ENCODE measurements around the gene FFAR1.

FFAR1 gene, protein sequence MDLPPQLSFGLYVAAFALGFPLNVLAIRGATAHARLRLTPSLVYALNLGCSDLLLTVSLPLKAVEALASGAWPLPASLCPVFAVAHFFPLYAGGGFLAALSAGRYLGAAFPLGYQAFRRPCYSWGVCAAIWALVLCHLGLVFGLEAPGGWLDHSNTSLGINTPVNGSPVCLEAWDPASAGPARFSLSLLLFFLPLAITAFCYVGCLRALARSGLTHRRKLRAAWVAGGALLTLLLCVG (N-terminal part only)

DNA sequence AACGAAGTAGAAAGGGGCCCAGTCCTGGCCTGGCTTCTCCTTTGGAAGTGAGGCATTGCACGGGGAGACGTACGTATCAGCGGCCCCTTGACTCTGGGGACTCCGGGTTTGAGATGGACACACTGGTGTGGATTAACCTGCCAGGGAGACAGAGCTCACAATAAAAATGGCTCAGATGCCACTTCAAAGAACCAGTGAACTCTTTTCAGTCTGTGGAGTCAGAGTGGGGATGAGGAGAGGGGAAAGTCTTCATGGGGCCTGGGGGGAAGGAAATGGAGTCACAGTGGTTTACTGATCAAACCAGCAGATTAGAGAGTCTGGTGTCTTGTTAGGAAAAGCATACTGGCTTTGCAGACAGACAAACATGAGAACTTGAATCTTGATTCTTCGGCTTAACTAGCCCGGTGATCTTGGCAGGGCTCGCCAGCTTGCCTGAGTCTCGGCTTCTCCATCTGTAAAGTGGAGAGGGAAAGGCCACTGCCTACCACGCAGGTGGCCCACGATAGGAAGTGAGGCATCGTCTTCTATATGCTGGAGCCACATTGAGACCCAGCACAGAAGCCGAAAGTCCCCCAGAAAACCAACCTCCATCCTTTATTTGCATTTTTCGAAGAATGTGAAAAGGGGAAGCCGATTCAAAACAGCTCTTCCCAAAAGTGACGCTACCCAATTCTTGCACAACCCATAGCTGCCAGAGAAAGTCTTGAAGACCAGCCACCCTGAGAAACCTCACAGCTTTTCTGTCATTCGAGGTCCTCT lies at the start of gene FFAR1:
Gene FFAR1, plus strand, starts transcription at position 732 of the 759 bp plus-strand sequence. CDS start 3,650 bp downstream, outside the sequence.
- no peak for DNase-seq

DNA sequence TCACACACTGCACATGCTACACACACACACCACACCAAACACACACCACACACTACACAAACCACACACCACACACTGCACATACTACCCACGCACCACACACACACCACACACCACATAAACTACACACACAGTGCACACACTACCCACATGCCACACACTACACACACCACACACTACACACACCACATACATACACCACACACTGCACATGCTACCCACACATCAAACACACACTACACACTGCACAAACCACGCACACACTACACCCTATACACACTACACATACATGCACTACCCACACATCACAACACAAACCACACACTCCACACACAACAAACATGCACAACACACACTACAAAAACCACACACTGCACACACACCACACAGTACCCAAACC lies 49.8 kb upstream of the FFAR1 start:
- no peak for DNase-seq

DNA sequence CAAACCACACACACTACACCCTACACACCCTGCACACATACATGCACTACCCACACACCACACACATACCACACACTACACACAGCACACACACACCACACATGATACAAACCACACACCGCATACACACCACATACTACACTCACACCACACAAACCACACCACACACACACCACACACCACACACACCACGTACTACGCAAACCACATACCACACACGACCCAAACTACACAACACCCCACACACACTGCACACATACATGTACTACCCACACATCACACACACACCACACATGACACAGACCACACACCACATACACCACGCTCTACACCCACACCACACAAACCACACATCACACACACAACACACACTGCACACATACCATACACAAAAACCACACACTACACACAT lies 49.1 kb upstream of the FFAR1 start:
- no peak for DNase-seq

DNA sequence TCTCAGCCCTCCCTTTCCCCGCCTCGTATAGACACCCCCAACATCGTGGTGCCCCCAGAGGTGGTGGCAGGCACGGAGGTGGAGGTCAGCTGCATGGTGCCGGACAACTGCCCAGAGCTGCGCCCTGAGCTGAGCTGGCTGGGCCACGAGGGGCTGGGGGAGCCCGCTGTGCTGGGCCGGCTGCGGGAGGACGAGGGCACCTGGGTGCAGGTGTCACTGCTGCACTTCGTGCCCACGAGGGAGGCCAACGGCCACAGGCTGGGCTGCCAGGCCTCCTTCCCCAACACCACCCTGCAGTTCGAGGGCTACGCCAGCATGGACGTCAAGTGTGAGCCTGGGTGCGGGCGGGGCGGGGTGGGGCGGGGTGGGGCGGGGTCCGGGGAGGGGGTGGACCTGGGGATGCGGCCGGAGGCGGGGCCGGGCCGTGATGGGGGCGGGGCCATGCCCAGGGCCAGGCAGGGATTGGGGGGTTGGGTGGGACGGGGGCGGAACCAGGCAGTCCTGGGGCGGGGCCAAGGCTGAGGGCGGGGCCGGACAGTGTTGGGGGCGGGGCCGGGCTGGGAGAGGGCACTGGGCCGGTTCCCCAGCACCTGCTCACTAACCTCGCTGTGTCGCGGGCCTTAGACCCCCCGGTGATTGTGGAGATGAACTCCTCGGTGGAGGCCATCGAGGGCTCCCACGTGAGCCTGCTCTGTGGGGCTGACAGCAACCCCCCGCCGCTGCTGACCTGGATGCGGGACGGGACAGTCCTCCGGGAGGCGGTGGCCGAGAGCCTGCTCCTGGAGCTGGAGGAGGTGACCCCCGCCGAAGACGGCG lies 48.0 kb upstream of the FFAR1 start:
- no peak for DNase-seq

DNA sequence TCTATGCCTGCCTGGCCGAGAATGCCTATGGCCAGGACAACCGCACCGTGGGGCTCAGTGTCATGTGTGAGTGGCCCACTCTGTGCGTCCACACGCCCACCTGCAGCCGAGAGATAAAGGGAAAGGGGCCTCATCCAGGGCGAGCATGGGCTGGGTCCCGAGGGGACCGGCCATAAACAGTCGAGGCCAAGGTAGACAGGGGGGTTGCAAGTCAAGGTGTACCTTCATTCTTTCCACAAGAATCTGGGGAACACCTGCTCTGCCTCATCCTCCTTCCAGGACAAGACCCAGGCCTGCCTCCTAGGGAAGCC lies 47.4 kb upstream of the FFAR1 start:
- DNase-seq: no peak

DNA sequence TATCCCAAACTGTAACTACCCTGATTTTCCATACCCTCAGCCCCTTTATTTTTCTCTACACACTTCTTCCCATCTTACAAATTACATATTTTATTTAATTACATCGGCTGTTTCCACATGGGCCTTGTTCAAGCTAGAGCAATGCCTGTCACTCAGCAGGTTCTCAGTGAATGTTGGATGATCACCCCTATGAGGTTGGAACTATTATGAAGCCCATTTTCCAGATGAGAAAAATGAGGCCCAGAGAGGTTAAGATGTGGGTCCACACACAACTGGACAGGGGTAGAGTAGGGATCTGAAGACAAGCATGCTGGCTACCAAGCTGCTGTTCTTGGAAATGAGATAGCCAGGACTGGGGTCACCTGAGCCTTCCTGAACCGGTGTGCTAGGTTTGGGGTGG lies 45.7 kb upstream of the FFAR1 start:
- no peak for DNase-seq

DNA sequence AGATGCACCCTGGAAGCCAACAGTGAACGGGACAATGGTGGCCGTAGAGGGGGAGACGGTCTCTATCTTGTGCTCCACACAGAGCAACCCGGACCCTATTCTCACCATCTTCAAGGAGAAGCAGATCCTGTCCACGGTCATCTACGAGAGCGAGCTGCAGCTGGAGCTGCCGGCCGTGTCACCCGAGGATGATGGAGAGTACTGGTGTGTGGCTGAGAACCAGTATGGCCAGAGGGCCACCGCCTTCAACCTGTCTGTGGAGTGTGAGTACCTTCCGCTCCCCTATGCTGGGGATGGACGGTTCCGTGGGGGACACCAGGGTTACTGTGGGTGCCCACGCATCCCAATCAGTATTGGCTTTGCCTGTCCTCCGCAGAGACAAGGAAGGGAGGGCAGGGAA lies 45.3 kb upstream of the FFAR1 start:
- DNase-seq: no peak

DNA sequence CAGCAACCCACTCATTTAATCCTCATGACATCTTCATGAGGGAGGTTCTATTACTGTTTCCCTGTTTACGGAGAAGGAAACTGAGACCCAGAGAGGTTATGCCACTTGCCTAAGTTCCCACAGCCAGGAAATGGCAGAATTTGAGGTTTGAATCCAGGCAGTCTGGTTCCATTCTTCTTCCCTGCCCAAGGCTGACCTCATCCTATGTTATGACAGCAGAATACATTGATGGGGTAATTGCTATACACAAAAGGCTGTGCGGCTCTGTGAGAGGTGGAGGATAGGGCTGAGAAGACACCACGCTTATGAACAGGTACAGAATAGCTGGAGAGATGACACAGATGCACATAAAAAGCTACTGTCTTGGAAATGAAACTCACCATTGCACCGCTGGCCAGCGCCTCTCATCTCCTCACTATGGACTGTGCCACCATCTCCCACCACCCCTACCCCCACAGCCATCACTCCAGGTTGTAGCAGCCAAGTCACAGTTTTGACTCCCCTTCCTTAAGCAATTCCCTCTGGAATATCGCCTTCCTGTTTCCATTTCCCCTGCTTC lies 44.3 kb upstream of the FFAR1 start:
- DNase-seq: no peak

DNA sequence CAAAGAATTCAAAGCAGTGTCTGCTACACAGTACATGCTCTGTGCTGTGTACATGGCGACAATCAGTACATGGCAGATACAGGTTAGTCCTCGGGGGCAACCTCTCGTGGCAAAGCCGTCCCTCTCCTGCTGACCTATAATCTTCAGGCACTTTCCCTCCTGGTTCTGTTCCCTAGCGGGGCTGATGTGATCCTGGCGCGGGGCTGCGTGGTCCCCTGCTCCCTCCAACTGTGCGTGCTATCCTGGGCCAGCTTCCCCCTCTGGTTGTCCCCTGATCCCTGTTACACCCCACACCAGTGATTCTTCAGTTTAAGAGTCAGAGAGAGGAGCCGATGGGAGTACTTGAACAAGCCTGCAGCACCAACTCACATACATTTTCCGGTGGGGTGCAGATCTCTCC lies 43.7 kb upstream of the FFAR1 start:
- no peak for DNase-seq

DNA sequence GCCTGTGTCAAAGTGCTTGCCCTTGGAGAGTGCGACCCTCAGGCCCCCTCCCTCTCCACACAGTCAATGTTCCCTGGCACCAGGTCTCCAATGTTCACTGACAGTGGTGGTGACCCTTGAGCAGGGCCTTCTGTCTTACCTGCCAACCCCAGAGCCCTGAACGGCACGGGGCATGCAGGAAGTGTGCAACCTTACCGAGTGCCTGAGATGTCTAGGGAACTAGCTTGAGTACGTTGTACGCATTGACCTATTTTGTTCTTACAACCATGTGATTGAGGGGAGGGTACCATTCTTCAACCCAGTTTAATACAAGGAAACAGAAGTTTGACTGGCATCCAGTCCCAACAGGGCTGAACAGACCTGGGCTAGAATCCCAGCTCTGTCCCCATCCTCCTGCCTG lies 42.5 kb upstream of the FFAR1 start:
- no peak for DNase-seq

DNA sequence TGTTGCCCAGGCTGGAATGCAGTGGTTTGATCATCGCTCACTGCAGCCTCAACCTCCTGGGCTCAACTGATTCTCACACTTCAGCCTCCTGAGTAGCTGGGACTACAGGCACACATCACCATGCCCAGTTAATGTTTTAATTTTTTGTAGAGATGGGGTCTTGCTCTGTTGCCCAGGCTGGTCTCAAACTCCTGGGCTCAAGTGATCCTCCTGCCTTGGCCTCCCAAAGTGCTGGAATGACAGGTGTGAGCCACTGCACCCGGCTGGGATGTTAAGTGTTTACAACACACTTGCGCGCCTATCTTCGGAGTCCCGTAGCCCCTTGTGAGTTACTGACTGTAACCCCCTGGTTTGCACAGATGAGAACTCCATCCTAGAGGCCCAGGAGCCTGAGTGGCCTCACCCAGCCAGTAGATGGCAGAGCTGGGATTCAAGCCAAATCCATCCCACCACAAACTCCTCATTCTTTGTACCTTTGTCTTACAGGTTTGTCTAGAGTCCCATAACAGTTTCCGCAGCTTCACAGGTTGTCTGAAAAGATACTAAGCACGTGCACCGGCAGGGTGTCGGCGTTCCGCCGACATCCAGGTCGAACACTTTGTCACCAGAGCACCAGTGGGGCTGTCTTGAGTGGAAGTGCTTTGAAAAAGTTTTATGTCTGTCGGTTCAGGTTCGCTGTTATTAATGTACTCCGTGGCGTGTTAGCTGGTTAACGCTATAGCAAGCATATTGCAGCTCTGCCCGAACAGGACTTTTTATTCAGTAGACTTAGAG lies 41.0 kb upstream of the FFAR1 start:
- peak; percentile 56 for DNase-seq

DNA sequence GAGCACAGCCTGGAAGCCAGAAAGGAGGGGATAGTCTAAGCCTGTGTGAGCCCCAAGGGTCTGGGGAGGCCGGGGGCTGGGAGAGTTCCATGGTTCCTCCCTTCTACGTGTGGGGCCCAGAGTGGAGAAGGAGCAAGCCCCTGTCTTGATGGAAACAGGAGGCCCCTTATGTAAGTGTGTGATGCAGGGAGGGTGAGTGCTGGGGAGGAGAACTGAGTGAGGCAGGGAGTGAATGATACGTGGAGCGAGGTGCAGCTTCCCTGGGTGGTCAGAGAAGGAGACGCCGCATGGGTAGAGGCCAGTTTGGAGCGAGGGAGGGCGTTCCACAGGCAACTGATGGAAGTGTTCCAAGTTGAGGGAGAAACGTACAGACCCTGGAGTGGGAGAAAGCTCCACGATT lies 39.8 kb upstream of the FFAR1 start:
- no peak for DNase-seq

DNA sequence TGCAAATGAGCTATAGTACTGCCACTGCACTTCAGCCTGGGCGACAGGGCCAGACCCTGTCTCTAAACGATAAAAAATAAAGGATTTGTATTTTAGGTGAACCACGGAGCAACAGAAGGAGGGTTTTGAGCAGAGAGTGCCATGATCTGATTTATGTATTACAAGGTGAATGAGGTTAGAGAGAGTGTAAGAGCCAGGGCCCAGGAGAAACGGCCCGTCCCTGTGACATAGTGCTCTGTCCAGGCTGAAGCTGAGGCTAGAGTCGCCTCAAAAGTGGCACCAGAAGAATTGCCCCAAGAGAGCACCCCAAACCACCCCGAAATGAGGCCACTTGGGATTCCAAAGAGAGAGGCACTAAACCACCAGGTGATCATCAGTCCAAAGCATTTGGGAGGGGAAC lies 38.8 kb upstream of the FFAR1 start:
- DNase-seq: no peak

DNA sequence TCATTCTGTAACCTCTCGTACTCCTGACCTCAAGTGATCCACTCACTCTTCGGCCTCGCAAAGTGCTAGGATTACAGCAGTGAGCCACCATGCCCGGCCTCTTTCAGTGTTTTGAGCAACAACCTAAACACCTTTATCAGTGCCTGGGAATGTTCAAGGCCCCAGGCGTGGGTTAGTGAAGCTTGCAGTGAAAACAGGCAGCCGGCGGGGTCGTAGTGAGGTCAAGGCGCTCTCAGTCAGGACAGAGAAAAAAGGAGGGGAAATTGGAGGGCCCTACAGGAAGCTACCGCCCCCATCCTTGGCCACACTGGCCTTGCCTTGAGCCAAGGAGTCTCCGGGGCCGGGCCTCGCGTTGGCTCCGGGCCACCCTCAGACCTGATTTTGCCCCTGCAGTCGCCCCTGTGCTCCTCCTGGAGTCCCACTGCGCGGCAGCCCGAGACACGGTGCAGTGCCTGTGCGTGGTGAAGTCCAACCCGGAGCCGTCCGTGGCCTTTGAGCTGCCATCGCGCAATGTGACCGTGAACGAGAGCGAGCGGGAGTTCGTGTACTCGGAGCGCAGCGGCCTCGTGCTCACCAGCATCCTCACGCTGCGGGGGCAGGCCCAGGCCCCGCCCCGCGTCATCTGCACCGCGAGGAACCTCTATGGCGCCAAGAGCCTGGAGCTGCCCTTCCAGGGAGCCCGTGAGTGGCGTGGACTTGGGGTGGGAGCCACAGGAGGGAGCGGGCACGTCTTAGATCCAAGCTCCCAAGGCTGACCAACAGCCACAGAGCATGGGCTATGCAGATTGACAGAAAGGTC lies 38.0 kb upstream of the FFAR1 start:
- DNase-seq: no peak

DNA sequence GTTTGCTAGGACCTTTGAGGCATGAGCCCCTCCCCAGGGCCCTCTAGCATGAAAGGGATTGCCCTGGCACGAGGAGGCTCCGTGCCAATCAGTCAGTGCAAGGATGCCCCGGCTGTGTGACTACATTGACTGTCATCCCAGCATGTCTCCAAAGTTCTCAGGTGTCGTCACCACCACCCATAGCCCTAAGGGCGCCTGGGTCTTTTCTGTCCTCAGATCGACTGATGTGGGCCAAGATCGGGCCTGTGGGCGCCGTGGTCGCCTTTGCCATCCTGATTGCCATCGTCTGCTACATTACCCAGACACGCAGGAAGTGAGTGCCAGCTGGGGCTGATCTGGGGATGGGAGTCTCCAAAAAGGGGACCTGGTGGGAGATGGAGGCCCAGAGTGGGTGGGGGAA lies 37.4 kb upstream of the FFAR1 start:
- DNase-seq: no peak

DNA sequence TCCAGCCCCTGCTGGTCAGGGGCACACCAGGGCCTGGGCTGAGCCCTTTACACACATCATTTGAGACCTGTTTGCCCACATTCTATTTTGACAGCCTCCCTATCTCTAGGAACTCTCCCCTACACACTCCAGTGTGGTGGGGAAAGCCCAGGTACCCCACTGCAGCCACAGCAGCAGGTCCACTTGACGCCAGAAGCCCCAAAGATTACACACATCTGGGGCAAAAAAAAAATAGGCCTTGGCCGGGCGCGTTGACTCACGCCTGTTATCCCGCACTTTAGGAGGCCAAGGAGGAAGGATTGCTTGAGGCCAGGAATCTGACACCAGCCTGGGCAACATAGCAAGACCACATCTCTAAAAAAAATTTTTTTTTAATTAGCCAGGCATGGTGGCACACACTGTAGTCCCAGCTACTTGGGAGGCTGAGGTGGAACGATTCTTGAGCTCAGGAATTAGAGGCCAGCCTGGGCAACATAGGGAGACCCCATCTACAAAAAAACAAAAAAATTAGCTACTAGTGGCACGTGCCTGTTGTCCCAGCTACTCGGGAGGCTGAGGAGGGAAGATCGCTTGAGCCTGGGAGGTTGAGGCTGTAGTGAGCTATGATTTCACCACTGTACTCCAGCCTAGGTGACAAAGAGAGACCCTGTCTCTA lies 36.8 kb upstream of the FFAR1 start:
- no peak for DNase-seq

DNA sequence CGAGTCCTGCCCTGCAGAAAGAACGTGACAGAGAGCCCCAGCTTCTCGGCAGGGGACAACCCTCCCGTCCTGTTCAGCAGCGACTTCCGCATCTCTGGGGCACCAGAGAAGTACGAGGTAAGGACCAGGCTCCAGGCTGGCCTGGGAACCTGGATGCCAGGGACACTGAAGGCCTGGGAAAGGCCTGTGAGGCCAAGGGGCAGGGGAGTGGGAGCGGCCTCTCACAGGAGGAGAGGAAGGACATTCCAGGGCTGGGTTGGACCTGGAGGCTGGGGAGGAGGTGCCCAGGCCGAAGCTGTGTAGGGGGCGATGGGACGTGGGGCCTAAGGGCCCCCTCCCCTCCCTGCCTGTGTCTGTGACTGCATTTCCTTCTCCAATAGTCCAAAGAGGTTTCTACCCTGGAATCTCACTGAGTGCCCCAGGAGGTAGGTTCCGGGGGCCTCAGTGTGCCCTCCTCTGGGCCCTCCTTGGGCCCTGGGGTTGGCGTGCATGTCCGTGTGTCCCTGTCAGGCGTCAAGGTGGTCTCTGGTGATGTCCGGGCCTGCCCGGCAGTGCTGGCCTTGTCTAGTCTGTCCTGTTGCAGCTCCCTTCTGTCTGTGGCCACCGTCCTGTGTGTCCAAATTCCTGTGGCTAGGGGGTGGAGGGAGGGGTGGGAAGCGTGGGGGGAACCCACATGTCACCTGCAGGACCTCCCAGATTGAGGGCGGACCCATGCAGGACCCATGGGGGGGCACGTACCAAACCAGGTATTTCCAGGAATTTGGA lies 35.6 kb upstream of the FFAR1 start:
- DNase-seq: no peak

DNA sequence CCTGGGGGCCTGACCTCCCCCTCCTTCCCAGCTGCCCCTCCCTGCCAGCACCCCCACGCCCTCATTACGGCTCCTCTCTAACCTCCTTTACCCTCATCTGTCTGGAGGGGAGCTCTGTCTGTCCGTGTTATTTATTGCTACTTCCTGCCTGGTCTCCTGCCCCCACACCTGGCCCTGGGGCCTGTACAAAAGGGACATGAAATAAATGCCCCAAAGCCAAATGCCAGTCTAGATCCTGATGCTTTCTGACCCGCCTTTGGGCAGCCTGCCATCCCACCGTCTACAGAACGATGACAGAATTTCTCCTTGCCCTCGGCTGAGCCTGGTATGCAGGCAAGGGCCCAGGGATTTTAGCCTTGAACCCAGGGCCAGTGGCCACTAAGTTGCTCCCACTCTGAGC lies 34.1 kb upstream of the FFAR1 start:
- DNase-seq: no peak

DNA sequence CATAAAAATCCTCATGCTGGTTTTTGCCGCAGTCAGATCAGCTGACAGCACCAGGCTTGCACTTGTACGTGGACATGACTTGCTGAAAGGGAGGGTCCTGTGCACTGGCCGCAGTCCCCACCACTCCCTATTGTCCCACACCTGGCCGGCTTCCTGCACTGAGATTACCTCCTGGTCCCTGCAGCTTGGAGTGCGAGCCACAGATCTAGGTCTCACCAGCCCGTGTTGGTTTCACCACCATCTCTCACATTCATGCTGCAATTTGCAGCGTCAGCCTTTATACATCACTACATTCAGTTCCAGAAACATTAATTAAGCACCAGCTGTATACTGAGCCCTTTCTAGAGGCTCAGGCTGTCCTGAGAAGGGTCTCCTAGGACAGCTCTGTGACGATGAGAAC lies 33.7 kb upstream of the FFAR1 start:
- no peak for DNase-seq

DNA sequence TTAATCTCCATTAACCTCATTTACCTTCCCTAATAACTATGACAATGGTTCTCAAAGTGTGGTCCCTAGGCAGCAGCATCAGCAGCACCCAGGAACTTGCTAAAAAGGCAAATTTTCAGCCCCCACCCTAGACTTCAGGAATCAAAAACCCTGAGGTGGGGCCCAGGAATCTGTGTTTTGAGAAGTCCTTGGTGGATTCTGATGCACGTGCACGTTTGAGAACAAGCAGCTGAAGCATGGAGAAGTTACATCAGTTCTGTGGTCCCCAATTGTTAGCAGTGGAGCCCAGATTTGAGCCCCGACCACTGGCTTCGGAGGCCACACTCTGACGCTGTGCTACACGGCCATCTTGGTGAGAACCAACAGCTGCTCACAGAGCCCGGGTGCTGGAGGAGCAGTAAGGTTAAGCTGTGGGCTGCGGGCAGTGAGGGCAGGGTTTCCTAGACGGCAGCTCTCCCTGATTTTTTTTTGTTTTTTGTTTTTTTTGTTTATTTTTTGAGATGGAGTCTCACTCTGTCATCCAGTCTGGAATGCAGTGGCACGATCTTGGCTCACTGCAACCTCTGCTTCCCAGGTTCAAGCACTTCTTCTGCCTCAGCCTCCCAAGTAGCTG lies 32.7 kb upstream of the FFAR1 start:
- DNase-seq: no peak
